Amniotic stem cell (primary cell): Measurements from ENCODE around the gene MINDY1.
A peak's percentile ranks its signal among the peaks of the same experiment; 100 is the strongest.

Source experiments
- DNase-seq: peaks from one replicate; lab custom pipeline; 2025; lab: John Stamatoyannopoulos, UW

The MINDY1 gene

GRCh38 chr1:150985179-150985825 lies 21.4 kb downstream of the MINDY1 start:
- DNase-seq: no peak

GRCh38 chr1:150981805-150982712 lies 24.6 kb downstream of the MINDY1 start, which contains the start of gene ANXA9:
ANXA9 (plus strand) TSS chr1:150982292; CDS start chr1:150983106, 814 bp downstream.
- DNase-seq: no peak

- DNase-seq: no peak
These were observed 25.4 kb downstream of the MINDY1 start for GRCh38 chr1:150981177-150981804.

GRCh38 chr1:150979092-150980056 lies 27.3 kb downstream of the MINDY1 start:
- DNase-seq: peak; percentile 71

GRCh38 chr1:150976879-150977694 lies 29.6 kb downstream of the MINDY1 start:
- DNase-seq: peak; percentile 21

GRCh38 chr1:150976401-150976821 lies 30.3 kb downstream of the MINDY1 start:
- DNase-seq: no peak

- peak; percentile 56 for DNase-seq
These were observed 31.9 kb downstream of the MINDY1 start, which contains the start of gene CERS2 for GRCh38 chr1:150974580-150975478. CERS2 (minus strand) TSS chr1:150974835; CDS start chr1:150969090, 5,745 bp downstream.

GRCh38 chr1:150973836-150974579 lies 32.7 kb downstream of the MINDY1 start:
- no peak for DNase-seq

- DNase-seq: no peak
These were observed 33.4 kb downstream of the MINDY1 start for GRCh38 chr1:150973258-150973835.

GRCh38 chr1:150972417-150972940 lies 34.2 kb downstream of the MINDY1 start:
- DNase-seq: no peak

- DNase-seq: no peak
These were observed 34.9 kb downstream of the MINDY1 start for GRCh38 chr1:150971583-150972416.

- no peak for DNase-seq
These were observed 35.7 kb downstream of the MINDY1 start for GRCh38 chr1:150970808-150971582.

GRCh38 chr1:150969626-150970025 lies 37.1 kb downstream of the MINDY1 start:
- DNase-seq: no peak

- no peak for DNase-seq
These were observed 38.2 kb downstream of the MINDY1 start for GRCh38 chr1:150968491-150968890.

GRCh38 chr1:150967936-150968335 lies 38.8 kb downstream of the MINDY1 start:
- no peak for DNase-seq

- DNase-seq: no peak
These were observed 40.7 kb downstream of the MINDY1 start for GRCh38 chr1:150966011-150966410.
